K562 (cell line): Measurements from ENCODE around the gene SERPINE2. TPM values are rescaled to one million over a fixed set of nuclear protein-coding genes. Genes with fewer than 3 reads are reported as not detected.

Experiments
- CLOCK ChIP-seq: fragments of 250-450 bp; sonication (Bioruptor Pico); IDR thresholded peaks from 2 replicates; pipeline ENCODE4 v1.4.0; 2020; ENCODE audit warnings: mild to moderate bottlenecking, moderate library complexity, borderline replicate concordance
- CTBP1 ChIP-seq: fragments of 450-650 bp; IDR thresholded peaks from 2 replicates; pipeline ENCODE4 v1.6.1; 2016; ENCODE audit warnings: borderline replicate concordance
- HDAC8 ChIP-seq: fragments of 450-650 bp; IDR thresholded peaks from 2 replicates; pipeline ENCODE4 v1.6.1; 2016; ENCODE audit warnings: mild to moderate bottlenecking, missing genetic modification characterization, moderate library complexity, missing compliant biosample characterization
- HNRNPL ChIP-seq: fragments of 200-400 bp; formaldehyde crosslinking; IDR thresholded peaks from 2 replicates; pipeline ENCODE4 v1.6.1; 2017; ENCODE audit warnings: low read depth, mild to moderate bottlenecking, low read length
- HNRNPUL1 ChIP-seq: fragments of 200-400 bp; formaldehyde crosslinking; IDR thresholded peaks from 2 replicates; pipeline ENCODE4 v1.6.1; 2017; ENCODE audit warnings: low read length
- IRF2 ChIP-seq: sonication (generic); formaldehyde crosslinking; IDR thresholded peaks from 2 replicates; pipeline ENCODE4 v1.8.1; 2022; ENCODE audit warnings: mild to moderate bottlenecking, missing genetic modification reagents
- JUNB ChIP-seq: fragments of 450-650 bp; formaldehyde crosslinking; conservative IDR thresholded peaks from 2 replicates; pipeline ENCODE4 v1.4.0; 2020; ENCODE audit warnings: mild to moderate bottlenecking
- KHSRP ChIP-seq: fragments of 450-650 bp; IDR thresholded peaks from 2 replicates; pipeline ENCODE4 v1.6.1; 2017
- NONO ChIP-seq, 2 experiments: fragments of 200-400 bp in 1 of 2; fragments of 450-650 bp in 1 of 2; formaldehyde crosslinking in 1 of 2; IDR thresholded peaks; 2 replicates each; pipeline ENCODE4 v1.6.1; 2017; ENCODE audit warnings: low read depth in 2 of 2, mild to moderate bottlenecking in 2 of 2, moderate library complexity in 2 of 2, low read length in 1 of 2
- PCBP1 ChIP-seq: fragments of 200-400 bp; formaldehyde crosslinking; IDR thresholded peaks from 2 replicates; pipeline ENCODE4 v1.6.1; 2018; ENCODE audit warnings: mild to moderate bottlenecking, low read depth, low read length; ENCODE audit not compliant: poor library complexity, severe bottlenecking
- RFX5 ChIP-seq: IDR thresholded peaks from 2 replicates; pipeline ENCODE4 v1.6.1; 2011; ENCODE audit warnings: low read depth, mild to moderate bottlenecking, improper control_type of control experiment, low read length
- RNF2 ChIP-seq: sonication (generic); IDR thresholded peaks from 2 replicates; pipeline ENCODE4 v1.6.1; 2016
- SNRNP70 ChIP-seq: fragments of 200-400 bp; formaldehyde crosslinking; optimal IDR thresholded peaks from 2 replicates; pipeline ENCODE3; 2017; ENCODE audit warnings: low read depth, low read length
- TAF15 ChIP-seq: fragments of 200-400 bp; formaldehyde crosslinking; IDR thresholded peaks from 2 replicates; pipeline ENCODE4 v1.6.1; 2017; ENCODE audit warnings: mild to moderate bottlenecking, low read depth, low read length, moderate library complexity
- ZC3H11A ChIP-seq: IDR thresholded peaks from 2 replicates; pipeline ENCODE4 v1.6.1; 2012; ENCODE audit warnings: low read depth, low read length, improper control_type of control experiment
- ZKSCAN1 ChIP-seq: fragments of 150-350 bp; IDR thresholded peaks from 2 replicates; pipeline ENCODE4 v1.6.1; 2016; ENCODE audit warnings: low read depth, low read length
- ZNF384 ChIP-seq: IDR thresholded peaks from 2 replicates; pipeline ENCODE4 v1.6.1; 2012; ENCODE audit warnings: low read depth, low read length, improper control_type of control experiment
- ZNF830 ChIP-seq: fragments of 250-450 bp; sonication (Bioruptor Pico); IDR thresholded peaks from 2 replicates; pipeline ENCODE4 v1.5.0; 2021; ENCODE audit warnings: mild to moderate bottlenecking
- polyA plus RNA-seq, 8 experiments: library from polyadenylated mRNA; depleted of rRNA in 4 of 8; stranded (reverse) in 5 of 8; unstranded in 3 of 8; fragments of >200 nt; fragmentation: Nextera tagmentation in 2 of 8; fragmentation: Illumina TruSeq in 1 of 8; extraction: Ambion mirVana in 2 of 8; extraction: Trizol in 1 of 8; gene quantifications; 2 replicates each; pipeline versions ENCODE4 v1.2.1 to v1.2.3, GENCODE V29; 2011 to 2014; ENCODE audit warnings: inconsistent platforms in 1 of 8, missing spikeins in 1 of 8
- total RNA-seq, 7 experiments: library from RNA; depleted of rRNA in 6 of 7; stranded (reverse); fragments of >200 nt in 6 of 7; fragmentation: Illumina TruSeq in 2 of 7; extraction: Trizol in 2 of 7; gene quantifications; 2 replicates each; pipeline versions ENCODE4 v1.2.1 to v1.2.3, GENCODE V29; 2011 to 2021; ENCODE audit warnings: low replicate concordance in 1 of 7
- TF ChIP-seq, protein P1 (sequence below): sonication (generic); formaldehyde crosslinking; IDR thresholded peaks from 2 replicates; pipeline ENCODE4 v1.8.1; 2023; ENCODE audit warnings: missing genetic modification reagents, mild to moderate bottlenecking, borderline replicate concordance
- TF ChIP-seq, protein P2 (sequence below): sonication (generic); formaldehyde crosslinking; IDR thresholded peaks from 2 replicates; pipeline ENCODE4 v1.8.0; 2022; ENCODE audit warnings: missing genetic modification reagents, mild to moderate bottlenecking, borderline replicate concordance

The SERPINE2 gene
- total and polyA plus RNA-seq, 9 of the 15 experiments (the other 6 are each of a cell fraction or from before 2014, with no cell fraction given): 0.03 to 0.16 (median 0.13) TPM; not detected in 6

- TF ChIP-seq, protein P1, sequence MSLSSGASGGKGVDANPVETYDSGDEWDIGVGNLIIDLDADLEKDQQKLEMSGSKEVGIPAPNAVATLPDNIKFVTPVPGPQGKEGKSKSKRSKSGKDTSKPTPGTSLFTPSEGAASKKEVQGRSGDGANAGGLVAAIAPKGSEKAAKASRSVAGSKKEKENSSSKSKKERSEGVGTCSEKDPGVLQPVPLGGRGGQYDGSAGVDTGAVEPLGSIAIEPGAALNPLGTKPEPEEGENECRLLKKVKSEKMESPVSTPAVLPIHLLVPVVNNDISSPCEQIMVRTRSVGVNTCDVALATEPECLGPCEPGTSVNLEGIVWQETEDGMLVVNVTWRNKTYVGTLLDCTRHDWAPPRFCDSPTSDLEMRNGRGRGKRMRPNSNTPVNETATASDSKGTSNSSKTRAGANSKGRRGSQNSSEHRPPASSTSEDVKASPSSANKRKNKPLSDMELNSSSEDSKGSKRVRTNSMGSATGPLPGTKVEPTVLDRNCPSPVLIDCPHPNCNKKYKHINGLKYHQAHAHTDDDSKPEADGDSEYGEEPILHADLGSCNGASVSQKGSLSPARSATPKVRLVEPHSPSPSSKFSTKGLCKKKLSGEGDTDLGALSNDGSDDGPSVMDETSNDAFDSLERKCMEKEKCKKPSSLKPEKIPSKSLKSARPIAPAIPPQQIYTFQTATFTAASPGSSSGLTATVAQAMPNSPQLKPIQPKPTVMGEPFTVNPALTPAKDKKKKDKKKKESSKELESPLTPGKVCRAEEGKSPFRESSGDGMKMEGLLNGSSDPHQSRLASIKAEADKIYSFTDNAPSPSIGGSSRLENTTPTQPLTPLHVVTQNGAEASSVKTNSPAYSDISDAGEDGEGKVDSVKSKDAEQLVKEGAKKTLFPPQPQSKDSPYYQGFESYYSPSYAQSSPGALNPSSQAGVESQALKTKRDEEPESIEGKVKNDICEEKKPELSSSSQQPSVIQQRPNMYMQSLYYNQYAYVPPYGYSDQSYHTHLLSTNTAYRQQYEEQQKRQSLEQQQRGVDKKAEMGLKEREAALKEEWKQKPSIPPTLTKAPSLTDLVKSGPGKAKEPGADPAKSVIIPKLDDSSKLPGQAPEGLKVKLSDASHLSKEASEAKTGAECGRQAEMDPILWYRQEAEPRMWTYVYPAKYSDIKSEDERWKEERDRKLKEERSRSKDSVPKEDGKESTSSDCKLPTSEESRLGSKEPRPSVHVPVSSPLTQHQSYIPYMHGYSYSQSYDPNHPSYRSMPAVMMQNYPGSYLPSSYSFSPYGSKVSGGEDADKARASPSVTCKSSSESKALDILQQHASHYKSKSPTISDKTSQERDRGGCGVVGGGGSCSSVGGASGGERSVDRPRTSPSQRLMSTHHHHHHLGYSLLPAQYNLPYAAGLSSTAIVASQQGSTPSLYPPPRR (CRISPR knock-in tag): no peak
- TF ChIP-seq KHSRP (no peak), RFX5 (no peak), CTBP1 (peak; percentile 54; the same call in 1 of the 2 replicates), ZKSCAN1 (no peak), HNRNPUL1 (no peak), ZC3H11A (no peak), PCBP1 (peak; percentile 25), IRF2 (CRISPR knock-in tag) (no peak), ZNF830 (no peak), HNRNPL (no peak), HDAC8 (no peak), ZNF384 (no peak), NONO (IDR thresholded peaks at IDR 0.05; ENCODE audit: low read depth in 2 of 2, low read length in 1 of 2) (peak; percentile 56 to 78; a peak in 3 of 4 replicates), RNF2 (peak; percentile 66; the same call in 1 of the 2 replicates), SNRNP70 (no peak), TAF15 (no peak), CLOCK (CRISPR knock-in tag) (no peak), JUNB (CRISPR knock-in tag) (no peak)
- TF ChIP-seq, protein P2, sequence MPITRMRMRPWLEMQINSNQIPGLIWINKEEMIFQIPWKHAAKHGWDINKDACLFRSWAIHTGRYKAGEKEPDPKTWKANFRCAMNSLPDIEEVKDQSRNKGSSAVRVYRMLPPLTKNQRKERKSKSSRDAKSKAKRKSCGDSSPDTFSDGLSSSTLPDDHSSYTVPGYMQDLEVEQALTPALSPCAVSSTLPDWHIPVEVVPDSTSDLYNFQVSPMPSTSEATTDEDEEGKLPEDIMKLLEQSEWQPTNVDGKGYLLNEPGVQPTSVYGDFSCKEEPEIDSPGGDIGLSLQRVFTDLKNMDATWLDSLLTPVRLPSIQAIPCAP (CRISPR knock-in tag): no peak
Observed at GRCh38 chr2:223944703-223945531, 94.2 kb downstream of the SERPINE2 start, which contains the start of gene WDFY1 (continued).
